ENCODE results near the gene MOB3C. TPM values are rescaled to one million over a fixed set of nuclear protein-coding genes. Genes with fewer than 3 reads are reported as not detected.

MOB3C gene
- total RNA-seq, 4 donors from 2014 or later: 22.4 to 30.8 (median 26.6) TPM

GRCh38 chr1:46569116-46569515, 47.5 kb downstream of the MOB3C start:
- 78 to 83% methylated on average over 4 of the region's 4 CpGs for WGBS, 2 donors
- Histone ChIP-seq H3K36me3 (peaks cover 4 to 5% of the 10 kb centered on the region in 2 donors), H3K4me1 (no peaks in the 10 kb centered on the region), H3K9me3 (no peaks in the 10 kb centered on the region), H3K27ac (no peak overlapping the region), H3K4me3 (replicated peaks in 1 of 3) (no peak overlapping the region), H3K27me3 (no peaks in the 10 kb centered on the region)
- TF ChIP-seq POLR2A (IDR thresholded peaks at IDR 0.05): no peak
- no peak for TF ChIP-seq CTCF (IDR thresholded peaks at IDR 0.05)
- intact Hi-C loops (cut with DNase I): no loop called here
- no peak for DNase-seq

- H3K4me3 ChIP-seq (replicated peaks in 1 of 3): no peak overlapping the region
- no peaks in the 10 kb centered on the region for H3K27me3 ChIP-seq
- no peak overlapping the region for H3K27ac ChIP-seq
- peaks cover 4 to 5% of the 10 kb centered on the region in 2 donors for H3K36me3 ChIP-seq
- DNase-seq: no peak
- TF ChIP-seq POLR2A (IDR thresholded peaks at IDR 0.05): no peak
- no peak for TF ChIP-seq CTCF (IDR thresholded peaks at IDR 0.05)
- 93 to 94% methylated on average over 6 of the region's 6 CpGs for WGBS, 2 donors
- no peaks in the 10 kb centered on the region for H3K4me1 ChIP-seq
- intact Hi-C loops (cut with DNase I): no loop called here
- H3K9me3 ChIP-seq: no peaks in the 10 kb centered on the region
Measured at GRCh38 chr1:46568461-46568891, 48.1 kb downstream of the MOB3C start.

GRCh38 chr1:46563341-46563740, 53.3 kb downstream of the MOB3C start:
- Histone ChIP-seq H3K4me1 (no peaks in the 10 kb centered on the region), H3K27ac (no peak overlapping the region), H3K36me3 (peaks cover 5 to 17% of the 10 kb centered on the region in 2 donors), H3K4me3 (replicated peaks in 1 of 3) (no peak overlapping the region), H3K9me3 (no peaks in the 10 kb centered on the region), H3K27me3 (no peaks in the 10 kb centered on the region)
- 91 to 94% methylated on average over 4 of the region's 4 CpGs for WGBS, 2 donors
- DNase-seq: no peak
- TF ChIP-seq POLR2A (IDR thresholded peaks at IDR 0.05) (no peak), CTCF (IDR thresholded peaks at IDR 0.05) (no peak)
- intact Hi-C loops (cut with DNase I): no loop called here

- H3K27me3 ChIP-seq: no peaks in the 10 kb centered on the region
- WGBS, 2 donors: 97 to 98% methylated on average over 6 to 12 of the region's 15 CpGs
- no peak overlapping the region for H3K4me3 ChIP-seq (replicated peaks in 1 of 3)
- DNase-seq: no peak
- no peaks in the 10 kb centered on the region for H3K4me1 ChIP-seq
- TF ChIP-seq POLR2A (IDR thresholded peaks at IDR 0.05): no peak
- no peak for TF ChIP-seq CTCF (IDR thresholded peaks at IDR 0.05)
- H3K9me3 ChIP-seq: no peaks in the 10 kb centered on the region
- intact Hi-C loops (cut with DNase I): no loop called here
- H3K36me3 ChIP-seq: peaks cover 5 to 17% of the 10 kb centered on the region in 2 donors
- H3K27ac ChIP-seq: no peak overlapping the region
Measured at GRCh38 chr1:46562498-46562897, 54.1 kb downstream of the MOB3C start.

GRCh38 chr1:46558966-46559365, 57.6 kb downstream of the MOB3C start:
- no peak for TF ChIP-seq POLR2A (IDR thresholded peaks at IDR 0.05)
- no peak for TF ChIP-seq CTCF (IDR thresholded peaks at IDR 0.05)
- H3K27me3 ChIP-seq: no peaks in the 10 kb centered on the region
- H3K27ac ChIP-seq: no peak overlapping the region
- DNase-seq: no peak
- H3K9me3 ChIP-seq: no peaks in the 10 kb centered on the region
- H3K4me3 ChIP-seq (replicated peaks in 1 of 3): no peak overlapping the region
- intact Hi-C loops (cut with DNase I): no loop called here
- WGBS, 2 donors: 92 to 97% methylated on average over 8 of the region's 8 CpGs
- no peaks in the 10 kb centered on the region for H3K4me1 ChIP-seq
- H3K36me3 ChIP-seq: peaks cover 0 to 13% of the 10 kb centered on the region in 2 donors
